ENCODE results near the gene MATN4.

Gene MATN4

GRCh38 chr20:45315672-45316071 is 7.6 kb upstream of the MATN4 start:
- no peak for DNase-seq (ENCODE audit: low read depth in 2 of 2)

- DNase-seq (ENCODE audit: low read depth in 2 of 2), result no peak
Measured at GRCh38 chr20:45313943-45314342, 5.8 kb upstream of the MATN4 start.

- no peak for DNase-seq (ENCODE audit: low read depth in 2 of 2)
Measured at GRCh38 chr20:45313065-45313695, 5.1 kb upstream of the MATN4 start.

GRCh38 chr20:45312241-45312640 is 4.1 kb upstream of the MATN4 start:
- DNase-seq (ENCODE audit: low read depth in 2 of 2), result no peak

GRCh38 chr20:45311589-45312211 is 3.6 kb upstream of the MATN4 start:
- DNase-seq (ENCODE audit: low read depth in 2 of 2), result peak in 1 of 2 donors; percentile 10

- DNase-seq (ENCODE audit: low read depth in 2 of 2), result no peak
Measured at GRCh38 chr20:45309075-45309474, 976 bp upstream of the MATN4 start.

- no peak for DNase-seq (ENCODE audit: low read depth in 2 of 2)
Measured at GRCh38 chr20:45307076-45307640, 941 bp downstream of the MATN4 start.

GRCh38 chr20:45306431-45306982 is 1.6 kb downstream of the MATN4 start, which contains the start of gene RBPJL:
RBPJL (plus strand) TSS chr20:45306840; CDS start chr20:45306923, 83 bp downstream.
- DNase-seq (ENCODE audit: low read depth in 2 of 2), result no peak

- no peak for DNase-seq (ENCODE audit: low read depth in 2 of 2)
Measured at GRCh38 chr20:45305262-45305661, 2.8 kb downstream of the MATN4 start.

GRCh38 chr20:45304464-45304999 is 3.6 kb downstream of the MATN4 start:
- no peak for DNase-seq (ENCODE audit: low read depth in 2 of 2)

GRCh38 chr20:45303586-45304463 is 4.3 kb downstream of the MATN4 start:
- DNase-seq (ENCODE audit: low read depth in 2 of 2), result no peak

- no peak for DNase-seq (ENCODE audit: low read depth in 2 of 2)
Measured at GRCh38 chr20:45301824-45302271, 6.3 kb downstream of the MATN4 start.

GRCh38 chr20:45300961-45301360 is 7.1 kb downstream of the MATN4 start:
- no peak for DNase-seq (ENCODE audit: low read depth in 2 of 2)

GRCh38 chr20:45299786-45300185 is 8.3 kb downstream of the MATN4 start:
- no peak for DNase-seq (ENCODE audit: low read depth in 2 of 2)

- DNase-seq (ENCODE audit: low read depth in 2 of 2), result no peak
Measured at GRCh38 chr20:45297786-45298497, 10.2 kb downstream of the MATN4 start.

- no peak for DNase-seq (ENCODE audit: low read depth in 2 of 2)
Measured at GRCh38 chr20:45294659-45295058, 13.4 kb downstream of the MATN4 start.

GRCh38 chr20:45294003-45294368 is 14.1 kb downstream of the MATN4 start:
- DNase-seq (ENCODE audit: low read depth in 2 of 2), result no peak

GRCh38 chr20:45293041-45294002 is 14.8 kb downstream of the MATN4 start:
- DNase-seq (ENCODE audit: low read depth in 2 of 2), result peak; percentile 50 to 57

GRCh38 chr20:45292343-45292742 is 15.8 kb downstream of the MATN4 start:
- no peak for DNase-seq (ENCODE audit: low read depth in 2 of 2)

- DNase-seq (ENCODE audit: low read depth in 2 of 2), result no peak
Measured at GRCh38 chr20:45291526-45291925, 16.6 kb downstream of the MATN4 start.

Measured in stimulated activated CD8-positive, alpha-beta memory T cell treated with anti-CD3 and anti-CD28 coated beads, Interleukin-15, amount 100 ng/mL, for 4 hours (primary cell).